ENCODE results near the gene MLX.

GRCh38 chr17:42537156-42537805 is 29.6 kb upstream of the MLX start:
- no peak for TF ChIP-seq EP300 (IDR thresholded peaks at IDR 0.05)
- TF ChIP-seq CTCF (IDR thresholded peaks at IDR 0.05), result no peak
- TF ChIP-seq POLR2AphosphoS5 (IDR thresholded peaks at IDR 0.05), result no peak
- no peak for TF ChIP-seq POLR2A (IDR thresholded peaks at IDR 0.05; ENCODE audit: low read depth)
